GM19351 (cell line): Measurements from ENCODE around the gene PELI3.

Experiments
- ATAC-seq: cut with Tn5 transposase; IDR thresholded peaks from one replicate; pipeline ENCODE4 v1.9.1; 2021; ENCODE audit warnings: mild to moderate bottlenecking, moderate library complexity; ENCODE audit not compliant: unreplicated experiment

Gene PELI3

GRCh38 chr11:66497206-66497605, 30.5 kb downstream of the PELI3 start:
- no peak for ATAC-seq

GRCh38 chr11:66498506-66498905, 31.8 kb downstream of the PELI3 start:
- no peak for ATAC-seq

GRCh38 chr11:66505276-66505816, 38.6 kb downstream of the PELI3 start:
- no peak for ATAC-seq

GRCh38 chr11:66509131-66509561, 42.4 kb downstream of the PELI3 start:
- ATAC-seq = no peak

GRCh38 chr11:66510271-66510989, 43.7 kb downstream of the PELI3 start, which contains the start of gene BBS1:
Gene BBS1, plus strand, starts transcription at chr11:66510635. Its CDS starts 25 bp downstream, at chr11:66510660.
- ATAC-seq = peak; percentile 82

DNA sequence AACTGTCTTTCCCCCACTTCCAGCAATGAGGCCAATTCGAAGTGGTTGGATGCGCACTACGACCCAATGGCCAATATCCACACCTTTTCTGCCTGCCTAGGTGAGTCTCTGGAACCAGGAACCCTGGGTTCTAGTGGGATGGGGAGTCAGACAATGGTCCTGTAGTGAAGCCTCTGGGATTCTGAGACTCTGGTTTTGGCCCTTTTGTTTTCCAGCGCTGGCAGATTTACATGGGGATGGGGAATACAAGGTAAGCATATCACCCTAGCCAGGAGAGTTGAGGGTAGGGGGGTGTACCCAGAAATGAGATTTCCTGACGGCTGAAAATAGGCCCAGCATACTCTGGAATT, 44.3 kb downstream of the PELI3 start:
- ATAC-seq = no peak

DNA sequence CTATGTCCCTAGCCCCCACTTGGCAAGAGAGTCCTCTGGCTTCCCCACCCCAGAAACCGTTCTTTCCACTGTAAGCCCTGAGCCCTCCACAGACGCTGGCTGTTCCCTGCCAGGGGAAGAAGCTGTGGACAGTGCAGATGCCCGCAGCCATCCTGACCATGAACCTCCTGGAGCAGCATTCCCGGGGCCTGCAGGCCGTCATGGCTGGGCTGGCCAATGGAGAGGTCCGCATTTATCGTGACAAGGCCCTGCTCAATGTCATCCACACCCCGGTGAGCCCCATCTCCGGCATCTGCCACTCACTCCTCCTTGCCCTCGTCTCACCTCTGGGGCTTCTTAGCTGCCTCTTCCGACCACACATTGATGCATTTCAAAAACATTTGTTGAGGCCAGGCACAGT, 56.9 kb downstream of the PELI3 start:
- ATAC-seq = no peak

GRCh38 chr11:66524304-66525040, 57.8 kb downstream of the PELI3 start:
- no peak for ATAC-seq
